Myometrial cell (primary cell): ENCODE results near the gene CEBPG. TPM values are rescaled to one million over a fixed set of nuclear protein-coding genes. Genes with fewer than 3 reads are reported as not detected.

Source experiments
- total RNA-seq: library from RNA; depleted of rRNA; stranded (reverse); fragments of >200 nt; gene quantifications from 2 replicates; pipeline ENCODE4 v1.2.3, GENCODE V29; 2015

The CEBPG gene
- 22.5 TPM in 2 replicates for total RNA-seq

DNA sequence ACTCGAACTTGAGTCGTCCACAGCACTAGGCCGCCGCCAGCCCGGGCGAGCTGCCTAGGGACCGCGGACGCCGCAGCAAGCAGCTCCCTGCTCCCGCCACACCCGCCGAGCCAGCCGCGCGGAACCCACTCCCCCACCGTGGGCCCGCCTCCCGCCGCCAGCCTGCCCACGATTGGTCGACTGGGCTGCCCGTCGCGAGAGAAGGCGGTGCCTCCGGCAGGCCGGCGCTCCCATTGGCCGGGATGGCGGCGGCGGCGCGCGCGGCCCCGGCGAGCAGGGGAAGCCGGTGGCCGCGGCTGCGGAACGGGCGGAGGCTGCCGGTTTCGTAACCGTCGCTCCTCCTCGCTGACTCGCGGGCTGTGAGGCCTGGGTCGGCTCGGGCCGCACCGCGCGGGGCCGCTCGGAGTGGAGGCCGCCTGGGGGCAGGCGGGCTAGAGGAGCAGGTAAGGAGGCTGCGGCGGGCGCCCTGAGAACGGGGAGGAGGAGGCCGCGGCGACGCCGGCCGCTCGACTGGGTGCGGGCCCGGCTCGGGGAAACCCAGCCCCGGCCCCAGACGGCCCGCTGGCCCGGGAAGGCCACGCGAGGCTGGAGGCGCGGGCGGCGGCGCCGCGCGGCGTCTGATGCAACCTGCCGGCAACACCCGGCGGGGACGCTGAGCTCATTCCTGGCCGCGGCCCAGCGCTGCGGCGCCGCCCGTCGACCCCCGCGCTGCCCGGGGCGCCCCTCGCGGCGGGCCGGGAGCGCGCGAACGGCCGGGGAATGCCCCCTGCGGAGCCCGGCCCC, at the start of gene CEBPG:
Gene CEBPG, plus strand, starts transcription at position 257 of the 783 bp plus-strand sequence. CDS start 5,531 bp downstream, outside the sequence.

Other genes with a start within 250 kb of the CEBPG start
- gene WDR88, start 241.6 kb upstream of the CEBPG start, total RNA-seq = not detected in 2 replicates
- 15.3 and 21.4 TPM in 2 replicates for gene LRP3, start 179.4 kb upstream of the CEBPG start, total RNA-seq
- not detected in 2 replicates for gene SLC7A10, start 147.9 kb upstream of the CEBPG start, total RNA-seq
- gene CEBPA, start 71.2 kb upstream of the CEBPG start, total RNA-seq = not detected in 2 replicates
- gene PEPD, start 148.1 kb downstream of the CEBPG start, total RNA-seq = 61.9 and 78.7 TPM in 2 replicates
- gene CHST8, start 248.2 kb downstream of the CEBPG start, total RNA-seq = 1.1 TPM in 1 of 2 replicates, not detected in the other